GM19452 (cell line): ENCODE measurements around the gene GIPC2.

ENCODE experiments used
- ATAC-seq: cut with Tn5 transposase; IDR thresholded peaks from one replicate; pipeline ENCODE4 v1.9.1; 2021; ENCODE audit not compliant: unreplicated experiment

Gene GIPC2

GRCh38 chr1:78036450-78036849 is 9.3 kb upstream of the GIPC2 start:
- no peak for ATAC-seq

GRCh38 chr1:78038071-78038470 is 7.7 kb upstream of the GIPC2 start:
- ATAC-seq, result no peak

- ATAC-seq, result no peak
Observed at GRCh38 chr1:78038491-78038939, 7.3 kb upstream of the GIPC2 start.

- ATAC-seq, result no peak
Observed at GRCh38 chr1:78040484-78041089, 5.2 kb upstream of the GIPC2 start.

GRCh38 chr1:78043436-78043835 is 2.3 kb upstream of the GIPC2 start:
- no peak for ATAC-seq

GRCh38 chr1:78044796-78045562 is 787 bp upstream of the GIPC2 start:
- no peak for ATAC-seq

GRCh38 chr1:78045563-78045925 is 222 bp upstream of the GIPC2 start:
- ATAC-seq, result no peak

GRCh38 chr1:78047106-78047505 is 1.3 kb downstream of the GIPC2 start:
- no peak for ATAC-seq

- ATAC-seq, result no peak
Observed at GRCh38 chr1:78047631-78048030, 1.9 kb downstream of the GIPC2 start.

GRCh38 chr1:78048446-78048845 is 2.7 kb downstream of the GIPC2 start:
- ATAC-seq, result no peak

- ATAC-seq, result no peak
Observed at GRCh38 chr1:78049396-78049795, 3.6 kb downstream of the GIPC2 start.

- ATAC-seq, result no peak
Observed at GRCh38 chr1:78051005-78051404, 5.2 kb downstream of the GIPC2 start.

GRCh38 chr1:78052685-78053405 is 7.1 kb downstream of the GIPC2 start:
- ATAC-seq, result no peak

GRCh38 chr1:78053498-78053897 is 7.7 kb downstream of the GIPC2 start:
- no peak for ATAC-seq

- no peak for ATAC-seq
Observed at GRCh38 chr1:78054559-78054958, 8.8 kb downstream of the GIPC2 start.

GRCh38 chr1:78054972-78055371 is 9.2 kb downstream of the GIPC2 start:
- ATAC-seq, result no peak

- no peak for ATAC-seq
Observed at GRCh38 chr1:78055565-78056132, 9.9 kb downstream of the GIPC2 start.

GRCh38 chr1:78058670-78059069 is 12.9 kb downstream of the GIPC2 start:
- ATAC-seq, result no peak

- ATAC-seq, result no peak
Observed at GRCh38 chr1:78060857-78061563, 15.2 kb downstream of the GIPC2 start.

- ATAC-seq, result no peak
Observed at GRCh38 chr1:78061825-78062523, 16.2 kb downstream of the GIPC2 start.
